Hematopoietic multipotent progenitor cell treated with erythropoietin and hydrocortisone succinate and interleukin-3 and kit ligand, for 17 days (in vitro differentiated cells): ENCODE data around the gene NCOR1.
A peak's percentile ranks its signal among the peaks of the same experiment; 100 is the strongest.

ENCODE experiments used
- DNase-seq: peaks from one replicate; pipeline ENCODE4 v3.0.0-alpha.2; 2015; ENCODE audit warnings: low spot score

Gene NCOR1

GRCh38 chr17:16027708-16028584, 187.4 kb downstream of the NCOR1 start:
- DNase-seq: no peak

- DNase-seq: no peak
Measured at GRCh38 chr17:16026895-16027294, 188.4 kb downstream of the NCOR1 start.

- no peak for DNase-seq
Measured at GRCh38 chr17:16025202-16025601, 190.1 kb downstream of the NCOR1 start.

GRCh38 chr17:16023881-16024280, 191.5 kb downstream of the NCOR1 start:
- DNase-seq: no peak

- DNase-seq: no peak
Measured at GRCh38 chr17:16019347-16019746, 196.0 kb downstream of the NCOR1 start.

GRCh38 chr17:16013943-16014407, 201.4 kb downstream of the NCOR1 start:
- no peak for DNase-seq

- no peak for DNase-seq
Measured at GRCh38 chr17:16007439-16007838, 207.9 kb downstream of the NCOR1 start.

GRCh38 chr17:16005636-16006035, 209.7 kb downstream of the NCOR1 start:
- no peak for DNase-seq

- DNase-seq: no peak
Measured at GRCh38 chr17:16003841-16004240, 211.5 kb downstream of the NCOR1 start.

GRCh38 chr17:16002708-16003260, 212.6 kb downstream of the NCOR1 start:
- no peak for DNase-seq

- DNase-seq: no peak
Measured at GRCh38 chr17:16001226-16001897, 214.0 kb downstream of the NCOR1 start.

GRCh38 chr17:15999974-16000827, 215.1 kb downstream of the NCOR1 start:
- DNase-seq: no peak

- DNase-seq: peak; percentile 88
Measured at GRCh38 chr17:15999141-15999973, 216.0 kb downstream of the NCOR1 start, which contains the start of the genes TTC19 and ZSWIM7. TTC19 (plus strand) TSS chr17:15999824; CDS start chr17:15999849, 25 bp downstream. ZSWIM7 (minus strand) TSS chr17:15999704; CDS start chr17:15999594, 110 bp downstream.

GRCh38 chr17:15998031-15998562, 217.2 kb downstream of the NCOR1 start:
- no peak for DNase-seq

GRCh38 chr17:15996322-15996721, 219.0 kb downstream of the NCOR1 start:
- no peak for DNase-seq

- no peak for DNase-seq
Measured at GRCh38 chr17:15981646-15982580, 233.4 kb downstream of the NCOR1 start.

GRCh38 chr17:15981208-15981607, 234.1 kb downstream of the NCOR1 start:
- no peak for DNase-seq
